Spleen (tissue), 11 donors: ENCODE results near the gene PRUNE2. TPM values are rescaled to one million over a fixed set of nuclear protein-coding genes. Genes with fewer than 3 reads are reported as not detected.

Experiments
- DNase-seq: peaks from one replicate; pipeline ENCODE4 v3.0.0-alpha.2; 2020
- H3K27ac ChIP-seq, 8 donors: fragments of 200-600 bp; sonication (generic) in 7 of 8; 1 replicate in 4 of 8; 2 replicates in 4 of 8; pipeline versions ENCODE4 v1.5.0 to v1.8.0; 2016 to 2021; ENCODE audit warnings: inconsistent platforms in 4 of 8, mild to moderate bottlenecking in 4 of 8, moderate library complexity in 1 of 8
- H3K27me3 ChIP-seq, 7 donors: fragments of 200-600 bp; sonication (generic) in 6 of 7; replicated peaks in 1 of 7; 1 replicate in 4 of 7; 2 replicates in 3 of 7; pipeline versions ENCODE4 v1.5.0 to v1.8.0; 2016 to 2021; ENCODE audit warnings: inconsistent platforms in 3 of 7, mild to moderate bottlenecking in 1 of 7
- H3K36me3 ChIP-seq, 6 donors: fragments of 200-600 bp; sonication (generic) in 5 of 6; 1 replicate in 4 of 6; 2 replicates in 2 of 6; pipeline versions ENCODE4 v1.5.0 to v1.8.0; 2016 to 2021; ENCODE audit warnings: inconsistent platforms in 2 of 6
- H3K4me1 ChIP-seq, 6 donors: fragments of 200-600 bp; sonication (generic) in 5 of 6; 1 replicate in 3 of 6; 2 replicates in 3 of 6; pipeline versions ENCODE4 v1.5.0 to v1.8.0; 2016 to 2021; ENCODE audit warnings: inconsistent platforms in 3 of 6
- H3K4me3 ChIP-seq, 8 donors: fragments of 200-600 bp; sonication (generic) in 7 of 8; 1 replicate in 4 of 8; 2 replicates in 4 of 8; pipeline versions ENCODE4 v1.5.0 to v1.8.0; 2016 to 2021; ENCODE audit warnings: inconsistent platforms in 4 of 8, mild to moderate bottlenecking in 4 of 8, moderate library complexity in 2 of 8
- H3K9me3 ChIP-seq, 8 donors: fragments of 200-600 bp; sonication (generic) in 7 of 8; 1 replicate in 4 of 8; 2 replicates in 4 of 8; pipeline versions ENCODE4 v1.5.0 to v1.8.0; 2016 to 2021; ENCODE audit warnings: inconsistent platforms in 4 of 8
- CTCF ChIP-seq, 11 experiments: fragments of 200-600 bp in 7 of 11; fragments of 450-650 bp in 4 of 11; sonication (generic) in 4 of 11; IDR thresholded peaks in 8 of 11; conservative IDR thresholded peaks in 3 of 11; 1 replicate in 7 of 11; 2 replicates in 4 of 11; pipeline versions ENCODE4 v1.4.0 to v1.8.0; 2016 to 2021; ENCODE audit warnings: antibody characterized with exemption in 11 of 11, inconsistent platforms in 4 of 11, mild to moderate bottlenecking in 1 of 11
- POLR2A ChIP-seq, 3 donors: fragments of 450-650 bp; IDR thresholded peaks; one replicate each; pipeline ENCODE4 v1.5.1; 2017; ENCODE audit warnings: antibody characterized with exemption in 3 of 3, mild to moderate bottlenecking in 1 of 3
- POLR2AphosphoS5 ChIP-seq, 3 donors: sonication (generic); formaldehyde crosslinking; IDR thresholded peaks; one replicate each; pipeline ENCODE4 v1.5.1; 2017; ENCODE audit warnings: antibody characterized with exemption in 3 of 3
- WGBS, 5 donors: extraction: QIAGEN DNeasy Blood & Tissue Kit in 3 of 5; methylation state at CpG; one replicate each; pipeline versions ENCODE4 v1.1.5 to v1.1.7; 2013 to 2018; 5-methylcytosine and 5-hydroxymethylcytosine counted together
- intact Hi-C: fragments of 100-400 bp; cut with DNase I; formaldehyde crosslinking; loops from one replicate; pipeline ENCODE4 v1.15.0; 2023; ENCODE audit warnings: low total_unique reads
- polyA plus RNA-seq, 3 donors: library from polyadenylated mRNA; stranded (reverse); fragments of 200-250 nt; gene quantifications; one replicate each; pipeline ENCODE4 v1.2.1, GENCODE V29; 2013
- total RNA-seq, 7 donors: library from RNA; depleted of rRNA in 3 of 7; stranded (reverse); fragments of >200 nt in 3 of 7; fragmentation: NEBNext Ultra II Directional in 4 of 7; extraction: Animal tissue kit (Norgen Biotek cat#: 25700) in 4 of 7; gene quantifications; one replicate each; pipeline versions ENCODE4 v1.1.0 to v1.2.1, GENCODE V29; 2016 to 2021
- donor health status: healthy with polysubstance abuse.
- donor health status: DM: no; HTN: no; CAD: no; lungs with moderate emphysema.
- donor health status: DM: no; HTN: no; CAD: no.
- donor health status: Bipolar disorder and iron deficiency.
- donor health status: healthy.
- donor health status: DM: no; HTN: no; CAD: no.
- donor health status: DM: yes; HTN: yes; CAD: no.

Gene PRUNE2
- total and polyA plus RNA-seq, 10 donors, result 3.3 to 23.6 (median 14.0) TPM

- DNase-seq, result no peak
- no peaks in the 10 kb centered on the region for H3K36me3 ChIP-seq
- 82 to 95% (median 86%) methylated on average over 6 of the region's 6 CpGs for WGBS, 5 donors
- H3K4me1 ChIP-seq, result peaks cover 0 to 52% (median 5%) of the 10 kb centered on the region in 6 donors
- no peaks in the 10 kb centered on the region for H3K9me3 ChIP-seq
- no peaks in the 10 kb centered on the region for H3K27me3 ChIP-seq
- intact Hi-C loops, result no loop called here
- H3K27ac ChIP-seq, result peak overlapping the region in 5 of 8 donors; percentile 33 to 75 (median 65)
- TF ChIP-seq POLR2AphosphoS5 (IDR thresholded peaks at IDR 0.05) (no peak), CTCF (IDR thresholded peaks at IDR 0.05 in 8 of 11, conservative IDR thresholded peaks at IDR 0.05 in 3 of 11) (no peak), POLR2A (IDR thresholded peaks at IDR 0.05) (no peak)
- peak overlapping the region in 2 of 8 donors; percentile 7 to 35 for H3K4me3 ChIP-seq
These were observed 296.5 kb downstream of the PRUNE2 start for GRCh38 chr9:76609285-76610010.

- Histone ChIP-seq H3K4me3 (peak overlapping the region in 2 of 8 donors; percentile 7 to 35), H3K27ac (peak overlapping the region in 5 of 8 donors; percentile 33 to 75 (median 65)), H3K27me3 (no peaks in the 10 kb centered on the region), H3K4me1 (peaks cover 0 to 45% (median 5%) of the 10 kb centered on the region in 6 donors), H3K9me3 (no peaks in the 10 kb centered on the region), H3K36me3 (no peaks in the 10 kb centered on the region)
- DNase-seq, result no peak
- intact Hi-C loops, result no loop called here
- no peak for TF ChIP-seq CTCF (IDR thresholded peaks at IDR 0.05 in 8 of 11, conservative IDR thresholded peaks at IDR 0.05 in 3 of 11)
- TF ChIP-seq POLR2AphosphoS5 (IDR thresholded peaks at IDR 0.05), result no peak
- TF ChIP-seq POLR2A (IDR thresholded peaks at IDR 0.05), result no peak
- 85 to 97% (median 92%) methylated on average over 4 of the region's 4 CpGs for WGBS, 5 donors
These were observed 297.2 kb downstream of the PRUNE2 start for GRCh38 chr9:76608575-76609273.

- 62 to 82% (median 71%) methylated on average over 4 of the region's 4 CpGs for WGBS, 5 donors
- intact Hi-C loops, result no loop called here
- peaks cover 0 to 45% (median 5%) of the 10 kb centered on the region in 6 donors for H3K4me1 ChIP-seq
- no peaks in the 10 kb centered on the region for H3K27me3 ChIP-seq
- H3K9me3 ChIP-seq, result no peaks in the 10 kb centered on the region
- DNase-seq, result no peak
- no peak overlapping the region for H3K4me3 ChIP-seq
- TF ChIP-seq CTCF (IDR thresholded peaks at IDR 0.05 in 8 of 11, conservative IDR thresholded peaks at IDR 0.05 in 3 of 11) (no peak), POLR2A (IDR thresholded peaks at IDR 0.05) (no peak), POLR2AphosphoS5 (IDR thresholded peaks at IDR 0.05) (no peak)
- no peaks in the 10 kb centered on the region for H3K36me3 ChIP-seq
- peak overlapping the region in 4 of 8 donors; percentile 57 to 75 (median 68) for H3K27ac ChIP-seq
These were observed 298.0 kb downstream of the PRUNE2 start for GRCh38 chr9:76607730-76608436.
